Tibial nerve (tissue), 4 donors: ENCODE results near the gene RAB9B. TPM values are rescaled to one million over a fixed set of nuclear protein-coding genes. Genes with fewer than 3 reads are reported as not detected.
A peak's percentile ranks its signal among the peaks of the same experiment; 100 is the strongest.

Experiments
- DNase-seq, 2 donors: peaks; one replicate each; pipeline ENCODE4 v3.0.0-alpha.2; 2019; ENCODE audit warnings: low spot score in 2 of 2
- H3K27ac ChIP-seq, 4 donors: fragments of 200-600 bp; sonication (generic) in 3 of 4; one replicate each; pipeline ENCODE4 v1.5.1; 2017 to 2019; ENCODE audit warnings: mild to moderate bottlenecking in 1 of 4
- H3K27me3 ChIP-seq, 2 donors: fragments of 200-600 bp; sonication (generic) in 1 of 2; one replicate each; pipeline versions ENCODE4 v1.5.1 to v1.6.0; 2017 to 2019
- H3K36me3 ChIP-seq, 3 donors: fragments of 200-600 bp; sonication (generic); one replicate each; pipeline ENCODE4 v1.5.1; 2018 to 2019
- H3K4me1 ChIP-seq, 4 donors: fragments of 200-600 bp; sonication (generic) in 3 of 4; one replicate each; pipeline ENCODE4 v1.5.1; 2017 to 2019
- H3K4me3 ChIP-seq, 4 donors: fragments of 200-600 bp; sonication (generic) in 3 of 4; one replicate each; pipeline ENCODE4 v1.5.1; 2017 to 2019; ENCODE audit warnings: mild to moderate bottlenecking in 1 of 4, moderate library complexity in 1 of 4
- H3K9me3 ChIP-seq, 4 donors: fragments of 200-600 bp; sonication (generic) in 3 of 4; one replicate each; pipeline ENCODE4 v1.5.1; 2017 to 2019
- CTCF ChIP-seq, 5 experiments: fragments of 200-600 bp in 3 of 5; fragments of 450-650 bp in 2 of 5; sonication (generic) in 3 of 5; IDR thresholded peaks; one replicate each; pipeline ENCODE4 v1.5.1; 2016 to 2019; ENCODE audit warnings: antibody characterized with exemption in 5 of 5, mild to moderate bottlenecking in 3 of 5, moderate library complexity in 2 of 5
- EP300 ChIP-seq, 2 donors: sonication (generic); formaldehyde crosslinking; IDR thresholded peaks; one replicate each; pipeline ENCODE4 v1.6.1; 2017; ENCODE audit warnings: antibody characterized with exemption in 2 of 2, mild to moderate bottlenecking in 1 of 2
- POLR2A ChIP-seq, 2 donors: fragments of 450-650 bp; IDR thresholded peaks; one replicate each; pipeline ENCODE4 v1.6.1; 2017; ENCODE audit warnings: antibody characterized with exemption in 2 of 2, mild to moderate bottlenecking in 2 of 2, moderate library complexity in 2 of 2
- WGBS, 2 donors: methylation state at CpG; one replicate each; pipeline ENCODE4 v1.1.5; 2018; 5-methylcytosine and 5-hydroxymethylcytosine counted together
- total RNA-seq, 4 donors: library from RNA; depleted of rRNA; stranded (reverse); fragments of >200 nt; gene quantifications; one replicate each; pipeline ENCODE4 v1.1.0, GENCODE V29; 2016

The RAB9B gene
- total RNA-seq, 4 donors from 2014 or later: 2.3 to 4.8 (median 3.0) TPM

GRCh38 chrX:103839404-103839803, 7.3 kb upstream of the RAB9B start:
- H3K27ac ChIP-seq: no peak overlapping the region
- peaks cover 0 to 18% of the 10 kb centered on the region in 2 donors for H3K27me3 ChIP-seq
- H3K4me3 ChIP-seq: no peak overlapping the region
- no peaks in the 10 kb centered on the region for H3K36me3 ChIP-seq
- H3K9me3 ChIP-seq: no peaks in the 10 kb centered on the region
- H3K4me1 ChIP-seq: no peaks in the 10 kb centered on the region
- no peak for DNase-seq
- WGBS, 2 donors: 50 to 82% methylated on average over 1 of the region's 1 CpG
- no peak for TF ChIP-seq EP300 (IDR thresholded peaks at IDR 0.05)
- no peak for TF ChIP-seq POLR2A (IDR thresholded peaks at IDR 0.05)
- no peak for TF ChIP-seq CTCF (IDR thresholded peaks at IDR 0.05)

- peak overlapping the region; percentile 53 to 71 (median 57) for H3K4me3 ChIP-seq
Measured at GRCh38 chrX:103831342-103831802, 685 bp downstream of the RAB9B start.

GRCh38 chrX:103830848-103831247, 1.2 kb downstream of the RAB9B start:
- no peak for DNase-seq
- Histone ChIP-seq H3K9me3 (no peaks in the 10 kb centered on the region), H3K27ac (no peak overlapping the region), H3K4me3 (no peak overlapping the region), H3K36me3 (no peaks in the 10 kb centered on the region), H3K27me3 (peaks cover 0 to 42% of the 10 kb centered on the region in 2 donors), H3K4me1 (peaks cover 0 to 3% (median 0%) of the 10 kb centered on the region in 4 donors)
- TF ChIP-seq CTCF (IDR thresholded peaks at IDR 0.05) (no peak), POLR2A (IDR thresholded peaks at IDR 0.05) (no peak), EP300 (IDR thresholded peaks at IDR 0.05) (no peak)
- WGBS, 2 donors: 72 to 75% methylated on average over 7 of the region's 7 CpGs

More at GRCh38 chrX:103831342-103831802, 685 bp downstream of the RAB9B start:
- H3K36me3 ChIP-seq: no peaks in the 10 kb centered on the region
- 18 to 31% methylated on average over 11 of the region's 11 CpGs for WGBS, 2 donors
- TF ChIP-seq CTCF (IDR thresholded peaks at IDR 0.05) (no peak), EP300 (IDR thresholded peaks at IDR 0.05) (no peak), POLR2A (IDR thresholded peaks at IDR 0.05) (no peak)
- H3K9me3 ChIP-seq: no peaks in the 10 kb centered on the region
- H3K4me1 ChIP-seq: peaks cover 0 to 3% (median 0%) of the 10 kb centered on the region in 4 donors
- H3K27ac ChIP-seq: peak overlapping the region in 3 of 4 donors; percentile 34 to 89 (median 64)
- H3K27me3 ChIP-seq: peaks cover 0 to 42% of the 10 kb centered on the region in 2 donors
- no peak for DNase-seq

- no peak for TF ChIP-seq EP300 (IDR thresholded peaks at IDR 0.05)
- TF ChIP-seq POLR2A (IDR thresholded peaks at IDR 0.05): no peak
- no peak for TF ChIP-seq CTCF (IDR thresholded peaks at IDR 0.05)
- DNase-seq: no peak
- Histone ChIP-seq H3K36me3 (no peaks in the 10 kb centered on the region), H3K4me1 (peaks cover 0 to 3% (median 0%) of the 10 kb centered on the region in 4 donors), H3K9me3 (no peaks in the 10 kb centered on the region), H3K27me3 (peaks cover 0 to 38% of the 10 kb centered on the region in 2 donors), H3K4me3 (no peak overlapping the region), H3K27ac (no peak overlapping the region)
- WGBS, 2 donors: 35 to 74% methylated on average over 2 of the region's 2 CpGs
Measured at GRCh38 chrX:103828529-103828928, 3.5 kb downstream of the RAB9B start.

- 60 to 61% methylated on average over 1 of the region's 1 CpG for WGBS, 2 donors
Measured at GRCh38 chrX:103825881-103826280, 6.2 kb downstream of the RAB9B start.

More at GRCh38 chrX:103825881-103826280, 6.2 kb downstream of the RAB9B start:
- H3K27me3 ChIP-seq: peaks cover 0 to 17% of the 10 kb centered on the region in 2 donors
- TF ChIP-seq POLR2A (IDR thresholded peaks at IDR 0.05) (no peak), CTCF (IDR thresholded peaks at IDR 0.05) (no peak), EP300 (IDR thresholded peaks at IDR 0.05) (no peak)
- DNase-seq: no peak
- H3K9me3 ChIP-seq: no peaks in the 10 kb centered on the region
- no peak overlapping the region for H3K4me3 ChIP-seq
- H3K4me1 ChIP-seq: no peaks in the 10 kb centered on the region
- no peaks in the 10 kb centered on the region for H3K36me3 ChIP-seq
- no peak overlapping the region for H3K27ac ChIP-seq
